Endothelial cell of umbilical vein (primary cell): ENCODE measurements around the gene MEX3C. TPM values are rescaled to one million over a fixed set of nuclear protein-coding genes. Genes with fewer than 3 reads are reported as not detected.

Experiments used
- BruUV-seq: library from RNA; stranded (reverse); fragments of 400-500 nt; replicated peaks from 2 replicates; lab custom pipeline; 2021; lab: Mats Ljungman, UMichigan
- CTCF ChIA-PET: fragments of 300-600, 350-600 bp; sonication (Branson Sonifier 250); formaldehyde crosslinking; loops from one replicate; lab custom pipeline; 2021; ENCODE audit warnings: antibody characterized with exemption, inconsistent platforms; lab: Charles Lee
- POLR2A ChIA-PET: fragments of 300-600, 350-600 bp; sonication (Branson Sonifier 250); formaldehyde crosslinking; loops from one replicate; lab custom pipeline; 2021; ENCODE audit warnings: antibody characterized with exemption, inconsistent platforms; lab: Charles Lee
- DNase-seq: peaks from one replicate; pipeline ENCODE4 v3.0.0-alpha.2; 2011; ENCODE audit warnings: low read depth, low spot score
- FAIRE-seq: peaks from 2 replicates; lab custom pipeline; 2011; peaks lifted over from hg19 to GRCh38; lab: Jason Lieb, UNC
- H2AFZ ChIP-seq: 2 replicates; pipeline ENCODE4 v1.6.0; 2012; ENCODE audit warnings: low read depth, low read length, control low read depth, inconsistent platforms
- H3K27ac ChIP-seq: 2 replicates; pipeline ENCODE4 v1.5.1; 2011; ENCODE audit warnings: low read depth, mild to moderate bottlenecking, control low read depth, low read length, moderate library complexity; ENCODE audit not compliant: insufficient read depth
- H3K27me3 ChIP-seq, 2 experiments: 2 replicates each; pipeline versions ENCODE4 v1.6.0 to v1.6.1; 2011; ENCODE audit warnings: low read length in 2 of 2, mixed read lengths in 1 of 2; ENCODE audit not compliant: control insufficient read depth in 2 of 2, insufficient read depth in 2 of 2
- H3K36me3 ChIP-seq, 2 experiments: 2 replicates in 1 of 2; 3 replicates in 1 of 2; pipeline ENCODE4 v1.5.1; 2011; ENCODE audit warnings: low read length in 2 of 2, mild to moderate bottlenecking in 1 of 2, moderate library complexity in 1 of 2; ENCODE audit not compliant: control insufficient read depth in 2 of 2, insufficient read depth in 2 of 2; ENCODE audit errors: extremely low read depth in 1 of 2
- H3K4me1 ChIP-seq: 3 replicates; pipeline ENCODE4 v1.5.1; 2011; ENCODE audit warnings: mild to moderate bottlenecking, low read length; ENCODE audit not compliant: control insufficient read depth, insufficient read depth; ENCODE audit errors: extremely low read depth
- H3K4me2 ChIP-seq: 2 replicates; pipeline ENCODE4 v1.6.1; 2011; ENCODE audit warnings: low read length, control low read depth, mixed read lengths; ENCODE audit not compliant: insufficient read depth
- H3K4me3 ChIP-seq, 3 experiments: fragments of 200-600 bp in 1 of 3; sonication (generic), shearing (Covaris generic) in 1 of 3; replicated peaks in 1 of 3; 2 replicates each; pipeline ENCODE4 v1.5.1; 2011 to 2016; ENCODE audit warnings: control low read depth in 3 of 3, low read length in 3 of 3, mild to moderate bottlenecking in 2 of 3, inconsistent platforms in 1 of 3, low read depth in 1 of 3, moderate library complexity in 1 of 3; ENCODE audit not compliant: insufficient read depth in 1 of 3
- H3K79me2 ChIP-seq: 2 replicates; pipeline ENCODE4 v1.6.0; 2012; ENCODE audit warnings: low read length, inconsistent platforms; ENCODE audit not compliant: control insufficient read depth, insufficient read depth
- H3K9ac ChIP-seq: replicated peaks from 2 replicates; pipeline ENCODE3; 2011; ENCODE audit warnings: low read length, control low read depth; ENCODE audit not compliant: insufficient read depth; ENCODE audit errors: extremely low read depth
- H3K9me1 ChIP-seq: replicated peaks from 3 replicates; pipeline ENCODE4 v1.6.0; 2011; ENCODE audit warnings: mild to moderate bottlenecking, low read length; ENCODE audit not compliant: control insufficient read depth, insufficient read depth; ENCODE audit errors: extremely low read depth
- H3K9me3 ChIP-seq: replicated peaks from 2 replicates; pipeline ENCODE4 v1.5.1; 2012; ENCODE audit warnings: low read length, inconsistent platforms; ENCODE audit not compliant: control insufficient read depth, insufficient read depth
- H4K20me1 ChIP-seq: replicated peaks from 2 replicates; pipeline ENCODE3; 2011; ENCODE audit warnings: mild to moderate bottlenecking, low read length; ENCODE audit not compliant: control insufficient read depth, insufficient read depth; ENCODE audit errors: extremely low read depth
- CTCF ChIP-seq, 2 donors: IDR thresholded peaks; 1 replicate in 1 of 2; 2 replicates in 1 of 2; pipeline ENCODE4 v1.5.1; 2011; ENCODE audit warnings: low read length in 2 of 2, mild to moderate bottlenecking in 2 of 2, moderate library complexity in 2 of 2, control low read depth in 1 of 2, inconsistent platforms in 1 of 2, low read depth in 1 of 2; ENCODE audit not compliant: insufficient read depth in 1 of 2; ENCODE audit errors: extremely low read depth in 1 of 2
- EZH2 ChIP-seq: IDR thresholded peaks from 2 replicates; pipeline ENCODE4 v1.6.1; 2012; ENCODE audit warnings: borderline replicate concordance, low read depth, mild to moderate bottlenecking, moderate library complexity, low read length, inconsistent platforms; ENCODE audit not compliant: severe bottlenecking
- GATA2 ChIP-seq: IDR thresholded peaks from 2 replicates; pipeline ENCODE4 v1.7.0; 2011; ENCODE audit warnings: low read depth, mild to moderate bottlenecking, moderate library complexity, mixed read lengths, low read length; ENCODE audit not compliant: insufficient read length, insufficient read depth
- JUN ChIP-seq: IDR thresholded peaks from 2 replicates; pipeline ENCODE4 v1.6.1; 2011; ENCODE audit warnings: borderline replicate concordance, low read depth; ENCODE audit not compliant: insufficient read length, insufficient read depth
- MYC ChIP-seq: IDR thresholded peaks from one replicate; pipeline ENCODE4 v1.6.1; 2011; ENCODE audit warnings: mild to moderate bottlenecking, low read depth, low read length
- POLR2A ChIP-seq: IDR thresholded peaks from 2 replicates; pipeline ENCODE4 v1.6.1; 2012; ENCODE audit warnings: low read depth, mild to moderate bottlenecking, control low read depth, low read length
- dilution Hi-C: fragments of 300-500 bp; cut with MboI; formaldehyde crosslinking; loops from one replicate; pipeline ENCODE4 v1.15.0; 2019; ENCODE audit warnings: low sequenced_read_pairs; ENCODE audit not compliant: extremely low pct_ligation_motif_present
- intact Hi-C: fragments of 100-400 bp; cut with micrococcal nuclease; formaldehyde crosslinking; loops from one replicate; pipeline ENCODE4 v1.10.0; 2022
- polyA plus RNA-seq, 4 experiments: library from polyadenylated mRNA; depleted of rRNA in 3 of 4; stranded (reverse) in 3 of 4; unstranded in 1 of 4; fragments of >200 nt; gene quantifications; 2 replicates each; pipeline versions ENCODE4 v1.2.1 to v1.2.3, GENCODE V29; 2011 to 2012; ENCODE audit warnings: missing spikeins in 1 of 4
- total RNA-seq: library from RNA; stranded (reverse); gene quantifications from 2 replicates; pipeline ENCODE4 v1.2.3, GENCODE V29; 2021

Gene MEX3C
- total and polyA plus RNA-seq, 2 donors (not counting 3 experiments of a cell fraction or from before 2014, with no cell fraction given): 23.4 to 45.7 TPM

- ChIA-PET CTCF (interaction anchor here (0.8 to 1.7 kb wide), 4 partner anchors 8 to 85 kb away, joined by 3 to 6 read pairs (median 3); no protein-coding TSS in a partner anchor), POLR2A (interaction anchor here (0.8 kb wide), 1 partner anchor 8 kb away, joined by 4 read pairs; no protein-coding TSS in a partner anchor)
- Histone ChIP-seq H3K9me3 (no peaks in the 10 kb centered on the region), H3K9ac (peak overlapping the region; percentile 98), H3K4me3 (peak overlapping the region; percentile 65 to 95 (median 95)), H2AFZ (peak overlapping the region; percentile 17), H3K36me3 (no peaks in the 10 kb centered on the region), H3K4me2 (peak overlapping the region; percentile 97), H3K4me1 (peaks cover 39% of the 10 kb centered on the region), H3K9me1 (peaks cover 3% of the 10 kb centered on the region), H3K27ac (peak overlapping the region; percentile 91), H3K27me3 (no peaks in the 10 kb centered on the region), H3K79me2 (peaks cover 63% of the 10 kb centered on the region), H4K20me1 (peaks cover 15% of the 10 kb centered on the region)
- BruUV-seq: no TSS peak
- dilution Hi-C loops (no loop called here), intact Hi-C loops (loop anchor here (1.0 to 5.0 kb wide), 6 partner anchors 113 to 913 kb away; partner anchors contain the start of genes MBD1, ME2, SKA1 and SMAD4)
- no peak for TF ChIP-seq POLR2A
- TF ChIP-seq MYC: no peak
- no peak for TF ChIP-seq JUN
- TF ChIP-seq EZH2: no peak
- TF ChIP-seq GATA2: peak; percentile 44
- no peak for TF ChIP-seq CTCF (IDR thresholded peaks at IDR 0.05; ENCODE audit: extremely low read depth in 1 of 2, insufficient read depth in 1 of 2, low read depth in 1 of 2, low read length in 2 of 2)
- DNase-seq (peak; percentile 80), FAIRE-seq (peak; percentile 74)
Measured at GRCh38 chr18:51195451-51196117, 1.9 kb downstream of the MEX3C start.
